GM21723 (cell line): ENCODE results near the gene LRPAP1.

Experiments
- ATAC-seq: cut with Tn5 transposase; IDR thresholded peaks from one replicate; pipeline ENCODE4 v1.9.1; 2021; ENCODE audit warnings: mild to moderate bottlenecking, moderate library complexity; ENCODE audit not compliant: unreplicated experiment

The LRPAP1 gene

GRCh38 chr4:3475041-3475712 is 57.0 kb downstream of the LRPAP1 start:
- no peak for ATAC-seq

- ATAC-seq, result no peak
Observed at GRCh38 chr4:3473996-3474765, 58.0 kb downstream of the LRPAP1 start.

- ATAC-seq, result no peak
Observed at GRCh38 chr4:3473181-3473950, 58.9 kb downstream of the LRPAP1 start.

- no peak for ATAC-seq
Observed at GRCh38 chr4:3472411-3473141, 59.6 kb downstream of the LRPAP1 start.

- no peak for ATAC-seq
Observed at GRCh38 chr4:3471886-3472285, 60.3 kb downstream of the LRPAP1 start.

GRCh38 chr4:3471098-3471760 is 61.0 kb downstream of the LRPAP1 start:
- ATAC-seq, result no peak

GRCh38 chr4:3470244-3471097 is 61.8 kb downstream of the LRPAP1 start:
- ATAC-seq, result no peak

- no peak for ATAC-seq
Observed at GRCh38 chr4:3469386-3470243, 62.6 kb downstream of the LRPAP1 start.

- no peak for ATAC-seq
Observed at GRCh38 chr4:3468804-3469203, 63.4 kb downstream of the LRPAP1 start.

- no peak for ATAC-seq
Observed at GRCh38 chr4:3468154-3468553, 64.1 kb downstream of the LRPAP1 start.

- no peak for ATAC-seq
Observed at GRCh38 chr4:3467601-3468031, 64.6 kb downstream of the LRPAP1 start.

GRCh38 chr4:3466691-3467600 is 65.3 kb downstream of the LRPAP1 start:
- ATAC-seq, result no peak

- ATAC-seq, result no peak
Observed at GRCh38 chr4:3465698-3466671, 66.2 kb downstream of the LRPAP1 start.

GRCh38 chr4:3464911-3465697 is 67.1 kb downstream of the LRPAP1 start:
- no peak for ATAC-seq

- no peak for ATAC-seq
Observed at GRCh38 chr4:3464349-3464905, 67.8 kb downstream of the LRPAP1 start.
